Erythroblast (primary cell): Measurements from ENCODE around the gene MCF2L2.

Source experiments
- GATA1 ChIP-seq: IDR thresholded peaks from 2 replicates; pipeline ENCODE4 v1.6.1; 2011; ENCODE audit warnings: low read depth, mild to moderate bottlenecking, control low read depth, low read length, moderate library complexity
- POLR2A ChIP-seq: IDR thresholded peaks from 2 replicates; pipeline ENCODE4 v1.6.1; 2011; ENCODE audit warnings: mild to moderate bottlenecking, low read length

DNA sequence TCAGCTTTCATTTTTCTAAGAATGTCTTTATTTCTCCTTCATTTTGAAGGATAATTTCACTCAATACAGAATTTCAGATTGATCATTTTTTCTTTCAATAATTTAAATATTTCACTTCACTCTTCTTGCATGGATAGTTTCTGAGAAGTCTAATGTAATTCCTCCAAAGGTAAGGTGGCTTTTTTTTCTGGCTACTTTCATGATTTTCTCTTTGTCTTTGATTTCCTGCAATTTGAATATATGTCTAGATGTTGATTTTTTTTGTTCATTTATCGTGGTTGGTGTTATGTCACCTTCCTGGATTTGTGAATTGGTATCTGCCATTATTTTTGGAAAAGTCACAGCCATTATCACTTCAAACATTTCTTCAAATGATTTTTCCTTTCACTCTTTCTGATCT lies 14.6 kb upstream of the MCF2L2 start:
- TF ChIP-seq POLR2A (no peak), GATA1 (no peak)
